A549 (cell line): Measurements from ENCODE around the gene SETD1B. TPM values are rescaled to one million over a fixed set of nuclear protein-coding genes. Genes with fewer than 3 reads are reported as not detected.

Experiments
- ATAC-seq, 2 experiments: fragments of 200-7000 bp in 1 of 2; fragments of >200 bp in 1 of 2; cut with Nextera tagmentation in 1 of 2; cut with Tn5 transposase in 1 of 2; 3 replicates each; pipeline versions ENCODE4 v1.8.0 to v1.9.1; 2018 to 2020; ENCODE audit warnings: mild to moderate bottlenecking in 1 of 2, moderate library complexity in 1 of 2
- CTCF ChIA-PET: fragments of 300-600 bp; sonication (Branson Sonifier 250); formaldehyde crosslinking; extraction: SDS; loops from one replicate; lab custom pipeline; 2021; ENCODE audit warnings: antibody characterized with exemption, inconsistent platforms; lab: Yijun Ruan, JAX
- POLR2A ChIA-PET: fragments of 350-600 bp; formaldehyde crosslinking; extraction: SDS; loops from one replicate; lab custom pipeline; 2021; ENCODE audit warnings: antibody characterized with exemption, inconsistent platforms; lab: Yijun Ruan, JAX
- DNase-seq, 2 experiments: peaks; one replicate each; pipeline versions ENCODE4 v3.0.0 to v3.0.0-alpha.2; 2011 to 2016; ENCODE audit warnings: low read depth in 1 of 2, low spot score in 1 of 2
- FAIRE-seq: peaks from 2 replicates; lab custom pipeline; 2011; peaks lifted over from hg19 to GRCh38; lab: Jason Lieb, UNC
- H3K27ac ChIP-seq, 2 experiments: fragments of >200 bp; sonication (Bioruptor Twin); formaldehyde crosslinking; 3 replicates each; pipeline ENCODE4 v1.5.1; 2016 to 2017
- H3K4me1 ChIP-seq: fragments of >200 bp; sonication (Bioruptor Twin); formaldehyde crosslinking; 3 replicates; pipeline ENCODE4 v1.6.1; 2016
- H3K4me2 ChIP-seq: fragments of >200 bp; sonication (Bioruptor Twin); formaldehyde crosslinking; 3 replicates; pipeline ENCODE4 v1.6.1; 2016
- H3K4me3 ChIP-seq: fragments of >200 bp; sonication (Bioruptor Twin); formaldehyde crosslinking; 3 replicates; pipeline ENCODE4 v1.5.1; 2016
- H3K9me3 ChIP-seq: fragments of >200 bp; sonication (Bioruptor Twin); formaldehyde crosslinking; 3 replicates; pipeline ENCODE4 v1.6.1; 2016
- BCL3 ChIP-seq: fragments of >200 bp; sonication (Bioruptor Twin); formaldehyde crosslinking; IDR thresholded peaks from 3 replicates; pipeline ENCODE4 v1.6.1; 2016
- CHD2 ChIP-seq: fragments of 150-350 bp; IDR thresholded peaks from 2 replicates; pipeline ENCODE4 v1.6.1; 2014; ENCODE audit warnings: low read length; ENCODE audit not compliant: partially characterized antibody
- CHD4 ChIP-seq: fragments of 200-600 bp; sonication (generic); IDR thresholded peaks from 2 replicates; pipeline ENCODE4 v1.6.1; 2016; ENCODE audit warnings: antibody characterized with exemption, mild to moderate bottlenecking, borderline replicate concordance
- EHF ChIP-seq: fragments of 250-450 bp; sonication (Bioruptor Pico); IDR thresholded peaks from 2 replicates; pipeline ENCODE4 v1.5.0; 2020; ENCODE audit warnings: mild to moderate bottlenecking
- EHMT2 ChIP-seq: fragments of 200-600 bp; sonication (generic); IDR thresholded peaks from 2 replicates; pipeline ENCODE4 v1.6.1; 2016; ENCODE audit warnings: antibody characterized with exemption, low read depth, mild to moderate bottlenecking, moderate library complexity
- EP300 ChIP-seq, 2 experiments: fragments of >200 bp; sonication (Bioruptor Twin); formaldehyde crosslinking; IDR thresholded peaks; 2 replicates in 1 of 2; 3 replicates in 1 of 2; pipeline ENCODE4 v1.6.1; 2016 to 2017
- ESRRA ChIP-seq: fragments of 150-350 bp; IDR thresholded peaks from 2 replicates; pipeline ENCODE4 v1.6.1; 2014; ENCODE audit warnings: mild to moderate bottlenecking, low read length, borderline replicate concordance
- FOSB ChIP-seq: fragments of 250-450 bp; sonication (Bioruptor Pico); IDR thresholded peaks from 2 replicates; pipeline ENCODE4 v1.5.0; 2020; ENCODE audit warnings: mild to moderate bottlenecking, moderate library complexity
- FOSL2 ChIP-seq, 2 experiments: fragments of 450-650 bp in 1 of 2; fragments of >200 bp in 1 of 2; sonication (Bioruptor Twin) in 1 of 2; formaldehyde crosslinking; IDR thresholded peaks; 2 replicates each; pipeline versions ENCODE4 v1.5.0 to v1.6.1; 2016 to 2020; ENCODE audit warnings: mild to moderate bottlenecking in 1 of 2, moderate library complexity in 1 of 2
- HEYL ChIP-seq: fragments of 250-450 bp; sonication (Bioruptor Pico); IDR thresholded peaks from 2 replicates; pipeline ENCODE4 v1.8.0; 2021; ENCODE audit warnings: mild to moderate bottlenecking, moderate library complexity
- HOXA7 ChIP-seq: fragments of 250-450 bp; sonication (Bioruptor Pico); IDR thresholded peaks from 2 replicates; pipeline ENCODE4 v1.5.0; 2020; ENCODE audit warnings: mild to moderate bottlenecking, moderate library complexity
- HOXB13 ChIP-seq: fragments of 250-450 bp; sonication (Bioruptor Pico); IDR thresholded peaks from 2 replicates; pipeline ENCODE4 v1.5.0; 2020; ENCODE audit warnings: low read depth, mild to moderate bottlenecking, moderate library complexity
- HOXB5 ChIP-seq: fragments of 250-450 bp; sonication (Bioruptor Pico); IDR thresholded peaks from 2 replicates; pipeline ENCODE4 v1.5.0; 2020; ENCODE audit warnings: mild to moderate bottlenecking, moderate library complexity
- KDM1A ChIP-seq: fragments of 200-600 bp; sonication (generic); IDR thresholded peaks from 2 replicates; pipeline ENCODE4 v1.6.1; 2016; ENCODE audit warnings: low read depth, mild to moderate bottlenecking
- MAX ChIP-seq: IDR thresholded peaks from 2 replicates; pipeline ENCODE4 v1.6.1; 2012
- NPAS2 ChIP-seq: fragments of 250-450 bp; sonication (Bioruptor Pico); IDR thresholded peaks from 2 replicates; pipeline ENCODE4 v1.8.0; 2022; ENCODE audit warnings: mild to moderate bottlenecking, moderate library complexity, borderline replicate concordance
- NR3C1 ChIP-seq: fragments of >200 bp; sonication (Bioruptor Twin); formaldehyde crosslinking; IDR thresholded peaks from 3 replicates; pipeline ENCODE4 v1.6.1; 2017
- POLR2AphosphoS2 ChIP-seq: conservative IDR thresholded peaks from 2 replicates; pipeline ENCODE4 v1.6.1; 2012; ENCODE audit warnings: low read length, improper control_type of control experiment, inconsistent platforms
- RCOR1 ChIP-seq: fragments of 150-350 bp; IDR thresholded peaks from 2 replicates; pipeline ENCODE4 v1.6.1; 2014; ENCODE audit warnings: antibody characterized with exemption, low read length, low read depth
- REST ChIP-seq: fragments of 200-600 bp; sonication (generic); IDR thresholded peaks from 2 replicates; pipeline ENCODE4 v1.6.1; 2016; ENCODE audit warnings: antibody characterized with exemption, mild to moderate bottlenecking, moderate library complexity
- SMC3 ChIP-seq: fragments of >200 bp; sonication (Bioruptor Twin); formaldehyde crosslinking; IDR thresholded peaks from 3 replicates; pipeline ENCODE4 v1.6.1; 2018; ENCODE audit warnings: inconsistent platforms
- SREBF2 ChIP-seq: fragments of 450-650 bp; IDR thresholded peaks from 2 replicates; pipeline ENCODE4 v1.6.1; 2014; ENCODE audit warnings: mild to moderate bottlenecking, moderate library complexity
- TP53 ChIP-seq: fragments of 250-450 bp; sonication (Bioruptor Pico); IDR thresholded peaks from 2 replicates; pipeline ENCODE4 v1.5.0; 2021; ENCODE audit warnings: mild to moderate bottlenecking, moderate library complexity
- USF2 ChIP-seq: fragments of 450-650 bp; IDR thresholded peaks from 2 replicates; pipeline ENCODE4 v1.6.1; 2014; ENCODE audit warnings: antibody characterized with exemption
- ZC3H11A ChIP-seq: fragments of 450-650 bp; IDR thresholded peaks from 2 replicates; pipeline ENCODE4 v1.6.1; 2014; ENCODE audit warnings: antibody characterized with exemption, mild to moderate bottlenecking
- WGBS: methylation state at CpG from one replicate; pipeline ENCODE4 v1.1.6; 2017; ENCODE audit errors: missing lambda C conversion rate; 5-methylcytosine and 5-hydroxymethylcytosine counted together
- polyA plus RNA-seq, 4 experiments: library from polyadenylated mRNA; depleted of rRNA in 3 of 4; stranded (reverse); fragments of >200 nt; fragmentation: RNase III in 1 of 4; extraction: RNeasy Plus Mini Kit Qiagen cat#74134 plus additional on column Dnase treatment in 1 of 4; gene quantifications; 2 replicates in 3 of 4; 3 replicates in 1 of 4; pipeline ENCODE4 v1.2.3, GENCODE V29; 2011 to 2017

SETD1B gene
- polyA plus RNA-seq, 2 of the 4 experiments (the other 2 are of a cell fraction): 1.1 to 8.6 TPM

- POLR2A ChIA-PET: no interaction called here
- TF ChIP-seq EHMT2: no peak
- TF ChIP-seq SREBF2: no peak
- no peak for TF ChIP-seq HEYL (CRISPR knock-in tag)
- no peak for TF ChIP-seq USF2
- no peak for TF ChIP-seq ZC3H11A
- no peak for TF ChIP-seq EP300 (IDR thresholded peaks at IDR 0.05)
- TF ChIP-seq NR3C1: no peak
- TF ChIP-seq, all 56 proteins: peak for 0
- FAIRE-seq (no peak), ATAC-seq (no peak), DNase-seq (no peak)
- no peak overlapping the region for H3K27ac ChIP-seq
- no peak overlapping the region for H3K4me3 ChIP-seq
- H3K9me3 ChIP-seq: no peaks in the 10 kb centered on the region
- CTCF ChIA-PET: interaction anchor here (0.6 to 56.0 kb wide), 5 partner anchors 34 to 910 kb away, joined by 3 to 2657 read pairs (median 4); partner anchors contain the start of genes PSMD9, RHOF and SETD1B
- no peak overlapping the region for H3K4me2 ChIP-seq
- peaks cover 39% of the 10 kb centered on the region for H3K4me1 ChIP-seq
- 86% methylated on average over 9 of the region's 9 CpGs for WGBS
Observed at GRCh38 chr12:121769297-121769830, 34.4 kb upstream of the SETD1B start.

- POLR2A ChIA-PET: no interaction called here
Observed at GRCh38 chr12:121769831-121770301, 33.9 kb upstream of the SETD1B start.

More at GRCh38 chr12:121769831-121770301, 33.9 kb upstream of the SETD1B start:
- Histone ChIP-seq H3K9me3 (no peaks in the 10 kb centered on the region), H3K4me3 (no peak overlapping the region), H3K4me2 (no peak overlapping the region), H3K27ac (0 out of 6 replicates have a peak overlapping the region, but pooled peaks of 1 of the 2 experiments have one; percentile 14), H3K4me1 (peaks cover 44% of the 10 kb centered on the region)
- TF ChIP-seq POLR2AphosphoS2 (no peak), FOSL2 (IDR thresholded peaks at IDR 0.05) (no peak), FOSL2 (CRISPR knock-in tag; IDR thresholded peaks at IDR 0.05) (no peak), NPAS2 (no peak), KDM1A (no peak), CHD4 (no peak), HOXB5 (CRISPR knock-in tag) (no peak), SMC3 (no peak), BCL3 (no peak), MAX (no peak), CHD2 (no peak), HOXA7 (no peak), EHF (CRISPR knock-in tag) (no peak), TP53 (CRISPR knock-in tag) (no peak), HOXB13 (CRISPR knock-in tag) (no peak), FOSB (no peak), ESRRA (no peak), REST (no peak), RCOR1 (no peak)
- DNase-seq (no peak), ATAC-seq (no peak), FAIRE-seq (no peak)
- 92% methylated on average over 11 of the region's 11 CpGs for WGBS
- CTCF ChIA-PET: interaction anchor here (1.0 to 56.0 kb wide), 4 partner anchors 34 to 78 kb away, joined by 3 to 2657 read pairs (median 256); partner anchors contain the start of genes RHOF and SETD1B
